ENCODE measurements around the gene RASGRF1. TPM values are rescaled to one million over a fixed set of nuclear protein-coding genes. Genes with fewer than 3 reads are reported as not detected.

The RASGRF1 gene
- total RNA-seq, 6 experiments from 2014 or later: 0.29 TPM; not detected in 5

- DNase-seq: peak in 1 of 3 donors; percentile 29
- Histone ChIP-seq H3K9me3 (no peaks in the 10 kb centered on the region), H3K4me1 (peaks cover 0 to 16% (median 0%) of the 10 kb centered on the region in 4 donors), H3K27me3 (peaks cover 0 to 18% of the 10 kb centered on the region in 2 donors), H3K27ac (no peak overlapping the region), H3K4me3 (no peak overlapping the region), H3K36me3 (no peaks in the 10 kb centered on the region)
- intact Hi-C loops (cut with DNase I): no loop called here
- WGBS (ENCODE audit: insufficient coverage, low coverage, low lambda C conversion rate, missing lambda C conversion rate): 0% methylated on average over 3 of the region's 53 CpGs
- no peak for ATAC-seq
- TF ChIP-seq POLR2A (IDR thresholded peaks at IDR 0.05) (no peak), CTCF (IDR thresholded peaks at IDR 0.05) (no peak)
Observed at GRCh38 chr15:79089890-79090486, 592 bp downstream of the RASGRF1 start.

GRCh38 chr15:79089331-79089889 is 1.2 kb downstream of the RASGRF1 start:
- 7% methylated on average over 16 of the region's 47 CpGs for WGBS (ENCODE audit: insufficient coverage, low coverage, low lambda C conversion rate, missing lambda C conversion rate)
- Histone ChIP-seq H3K27ac (no peak overlapping the region), H3K4me1 (peaks cover 0 to 16% (median 0%) of the 10 kb centered on the region in 4 donors), H3K9me3 (no peaks in the 10 kb centered on the region), H3K4me3 (no peak overlapping the region), H3K27me3 (peaks cover 0 to 18% of the 10 kb centered on the region in 2 donors), H3K36me3 (no peaks in the 10 kb centered on the region)
- DNase-seq (no peak), ATAC-seq (no peak)
- TF ChIP-seq CTCF (IDR thresholded peaks at IDR 0.05) (no peak), POLR2A (IDR thresholded peaks at IDR 0.05) (no peak)
- intact Hi-C loops (cut with DNase I): no loop called here

- peak in 1 of 3 donors; percentile 20 for DNase-seq
- WGBS (ENCODE audit: insufficient coverage, low coverage, low lambda C conversion rate, missing lambda C conversion rate): 60% methylated on average over 6 of the region's 7 CpGs
- intact Hi-C loops (cut with DNase I): no loop called here
- Histone ChIP-seq H3K9me3 (no peaks in the 10 kb centered on the region), H3K4me3 (no peak overlapping the region), H3K4me1 (peaks cover 0 to 16% (median 0%) of the 10 kb centered on the region in 4 donors), H3K27me3 (peaks cover 0 to 18% of the 10 kb centered on the region in 2 donors), H3K36me3 (no peaks in the 10 kb centered on the region), H3K27ac (no peak overlapping the region)
- TF ChIP-seq CTCF (IDR thresholded peaks at IDR 0.05) (no peak), POLR2A (IDR thresholded peaks at IDR 0.05) (no peak)
- no peak for ATAC-seq
Observed at GRCh38 chr15:79088426-79089205, 2.0 kb downstream of the RASGRF1 start.

GRCh38 chr15:79086814-79087213 is 3.8 kb downstream of the RASGRF1 start:
- H3K9me3 ChIP-seq: no peaks in the 10 kb centered on the region
- no peak for TF ChIP-seq CTCF (IDR thresholded peaks at IDR 0.05)
- no peak for TF ChIP-seq POLR2A (IDR thresholded peaks at IDR 0.05)
- intact Hi-C loops (cut with DNase I): no loop called here
- no peak for ATAC-seq
- H3K4me3 ChIP-seq: no peak overlapping the region
- H3K36me3 ChIP-seq: no peaks in the 10 kb centered on the region
- H3K27me3 ChIP-seq: peaks cover 0 to 14% of the 10 kb centered on the region in 2 donors
- no peak overlapping the region for H3K27ac ChIP-seq
- peak in 1 of 3 donors; percentile 19 for DNase-seq
- peaks cover 0 to 16% (median 0%) of the 10 kb centered on the region in 4 donors for H3K4me1 ChIP-seq
- WGBS (ENCODE audit: insufficient coverage, low coverage, low lambda C conversion rate, missing lambda C conversion rate): 50% methylated on average over 1 of the region's 4 CpGs
